Aorta (tissue), 5 donors: ENCODE measurements around the gene CTXN3. TPM values are rescaled to one million over a fixed set of nuclear protein-coding genes. Genes with fewer than 3 reads are reported as not detected.

ENCODE experiments used
- ATAC-seq: fragments of 200-7000 bp; cut with Tn5 transposase; one replicate; pipeline ENCODE4 v1.9.1; 2022; ENCODE audit warnings: moderate library complexity; ENCODE audit not compliant: low FRiP score
- DNase-seq, 2 donors: peaks; one replicate each; pipeline ENCODE4 v3.0.0-alpha.2; 2020
- H3K27ac ChIP-seq, 2 donors: one replicate each; pipeline ENCODE4 v1.5.1; 2013; ENCODE audit warnings: low read length in 2 of 2, mild to moderate bottlenecking in 2 of 2, moderate library complexity in 2 of 2, control low read depth in 1 of 2, inconsistent platforms in 1 of 2, low read depth in 1 of 2
- H3K27me3 ChIP-seq, 2 donors: one replicate each; pipeline ENCODE4 v1.6.1; 2013; ENCODE audit warnings: control low read depth in 1 of 2, low read length in 1 of 2, mild to moderate bottlenecking in 1 of 2, moderate library complexity in 1 of 2; ENCODE audit not compliant: insufficient read depth in 2 of 2, control insufficient read depth in 1 of 2
- H3K36me3 ChIP-seq, 2 donors: one replicate each; pipeline ENCODE4 v1.6.1; 2013; ENCODE audit warnings: control low read depth in 1 of 2, low read length in 1 of 2, mild to moderate bottlenecking in 1 of 2; ENCODE audit not compliant: insufficient read depth in 2 of 2, control insufficient read depth in 1 of 2
- H3K4me1 ChIP-seq, 2 donors: one replicate each; pipeline ENCODE4 v1.6.1; 2013; ENCODE audit warnings: low read length in 2 of 2, control low read depth in 1 of 2, mild to moderate bottlenecking in 1 of 2, moderate library complexity in 1 of 2; ENCODE audit not compliant: insufficient read depth in 2 of 2, control insufficient read depth in 1 of 2
- H3K4me3 ChIP-seq, 2 donors: one replicate each; pipeline ENCODE4 v1.5.1; 2013; ENCODE audit warnings: low read length in 2 of 2, control low read depth in 1 of 2, mild to moderate bottlenecking in 1 of 2
- H3K9me3 ChIP-seq: one replicate; pipeline ENCODE4 v1.6.1; 2013; ENCODE audit warnings: mild to moderate bottlenecking, low read length; ENCODE audit not compliant: control insufficient read depth
- WGBS, 2 donors: extraction: QIAGEN DNeasy Blood & Tissue Kit; methylation state at CpG; one replicate each; pipeline ENCODE4 v1.1.7; 2013; 5-methylcytosine and 5-hydroxymethylcytosine counted together
- intact Hi-C, 2 donors: fragments of 100-400 bp; cut with DNase I; formaldehyde crosslinking; loops; one replicate each; pipeline versions ENCODE4 v1.14.2 to v1.15.0; 2022
- polyA plus RNA-seq, 2 donors: library from polyadenylated mRNA; stranded (reverse); fragments of 200-250 nt; gene quantifications; one replicate each; pipeline ENCODE4 v1.2.3, GENCODE V29; 2013
- total RNA-seq, 2 donors: library from RNA; stranded (reverse); fragmentation: NEBNext Ultra II Directional; extraction: Animal tissue kit (Norgen Biotek cat#: 25700); gene quantifications; one replicate each; pipeline ENCODE4 v1.2.1, GENCODE V29; 2021
- donor health status: healthy with polysubstance abuse.
- donor health status: Bipolar disorder and iron deficiency.
- donor health status: DM: no; HTN: no; CAD: no.
- donor health status: DM: no; HTN: no; CAD: no.
- donor health status: DM: yes; HTN: yes; CAD: no.

CTXN3 gene
- total and polyA plus RNA-seq, 4 donors = not detected

GRCh38 chr5:127643607-127644006 lies 5.3 kb upstream of the CTXN3 start:
- DNase-seq (no peak), ATAC-seq (no peak)
- Histone ChIP-seq H3K4me1 (no peaks in the 10 kb centered on the region), H3K27me3 (no peaks in the 10 kb centered on the region), H3K4me3 (no peak overlapping the region), H3K36me3 (no peaks in the 10 kb centered on the region), H3K27ac (no peak overlapping the region), H3K9me3 (no peaks in the 10 kb centered on the region)
- intact Hi-C loops = no loop called here
- 13 to 44% methylated on average over 1 of the region's 1 CpG for WGBS, 2 donors

GRCh38 chr5:127645300-127645726 lies 3.6 kb upstream of the CTXN3 start:
- Histone ChIP-seq H3K9me3 (no peaks in the 10 kb centered on the region), H3K4me3 (no peak overlapping the region), H3K4me1 (no peaks in the 10 kb centered on the region), H3K27me3 (no peaks in the 10 kb centered on the region), H3K36me3 (no peaks in the 10 kb centered on the region), H3K27ac (no peak overlapping the region)
- intact Hi-C loops = no loop called here
- 81 to 85% methylated on average over 2 of the region's 2 CpGs for WGBS, 2 donors
- DNase-seq = no peak
- ATAC-seq = no peak

GRCh38 chr5:127647361-127647958 lies 1.4 kb upstream of the CTXN3 start:
- H3K4me1 ChIP-seq = no peaks in the 10 kb centered on the region

GRCh38 chr5:127650022-127650421 lies 1.1 kb downstream of the CTXN3 start:
- WGBS, 2 donors = 26 to 30% methylated on average over 2 of the region's 2 CpGs
- no peak for ATAC-seq
- H3K36me3 ChIP-seq = no peaks in the 10 kb centered on the region
- H3K9me3 ChIP-seq = no peaks in the 10 kb centered on the region
- H3K27ac ChIP-seq = no peak overlapping the region
- no peaks in the 10 kb centered on the region for H3K27me3 ChIP-seq
- no peaks in the 10 kb centered on the region for H3K4me1 ChIP-seq
- no peak for DNase-seq
- H3K4me3 ChIP-seq = no peak overlapping the region
- intact Hi-C loops = no loop called here

More at GRCh38 chr5:127647361-127647958, 1.4 kb upstream of the CTXN3 start:
- no peak overlapping the region for H3K4me3 ChIP-seq
- no peaks in the 10 kb centered on the region for H3K27me3 ChIP-seq
- ATAC-seq = no peak
- intact Hi-C loops = no loop called here
- DNase-seq = no peak
- 83 to 85% methylated on average over 8 of the region's 8 CpGs for WGBS, 2 donors
- H3K36me3 ChIP-seq = no peaks in the 10 kb centered on the region
- no peak overlapping the region for H3K27ac ChIP-seq
- no peaks in the 10 kb centered on the region for H3K9me3 ChIP-seq

- 54 to 56% methylated on average over 1 of the region's 1 CpG for WGBS, 2 donors
- no peak for DNase-seq
- Histone ChIP-seq H3K27me3 (no peaks in the 10 kb centered on the region), H3K4me1 (no peaks in the 10 kb centered on the region), H3K9me3 (no peaks in the 10 kb centered on the region), H3K27ac (no peak overlapping the region), H3K36me3 (no peaks in the 10 kb centered on the region), H3K4me3 (no peak overlapping the region)
- ATAC-seq = no peak
- intact Hi-C loops = no loop called here
Measured at GRCh38 chr5:127650649-127651048, 1.8 kb downstream of the CTXN3 start.

GRCh38 chr5:127652952-127653611 lies 4.2 kb downstream of the CTXN3 start:
- intact Hi-C loops = no loop called here
- no peak overlapping the region for H3K4me3 ChIP-seq
- H3K9me3 ChIP-seq = no peaks in the 10 kb centered on the region
- no peak for DNase-seq
- H3K36me3 ChIP-seq = no peaks in the 10 kb centered on the region
- H3K4me1 ChIP-seq = no peaks in the 10 kb centered on the region
- WGBS, 2 donors = 78 to 84% methylated on average over 7 of the region's 7 CpGs
- no peak for ATAC-seq
- H3K27ac ChIP-seq = no peak overlapping the region
- no peaks in the 10 kb centered on the region for H3K27me3 ChIP-seq

GRCh38 chr5:127656825-127657224 lies 7.9 kb downstream of the CTXN3 start:
- H3K27ac ChIP-seq = no peak overlapping the region
- no peak overlapping the region for H3K4me3 ChIP-seq
- DNase-seq = no peak
- H3K9me3 ChIP-seq = no peaks in the 10 kb centered on the region
- ATAC-seq = no peak
- H3K4me1 ChIP-seq = no peaks in the 10 kb centered on the region
- 82 to 86% methylated on average over 6 of the region's 6 CpGs for WGBS, 2 donors
- no peaks in the 10 kb centered on the region for H3K36me3 ChIP-seq
- intact Hi-C loops = no loop called here
- no peaks in the 10 kb centered on the region for H3K27me3 ChIP-seq

GRCh38 chr5:127660047-127660733 lies 11.3 kb downstream of the CTXN3 start:
- Histone ChIP-seq H3K36me3 (no peaks in the 10 kb centered on the region), H3K4me3 (no peak overlapping the region), H3K4me1 (no peaks in the 10 kb centered on the region), H3K9me3 (peaks cover 1% of the 10 kb centered on the region), H3K27ac (no peak overlapping the region), H3K27me3 (no peaks in the 10 kb centered on the region)
- DNase-seq = no peak
- intact Hi-C loops = no loop called here
- no peak for ATAC-seq
- WGBS, 2 donors = 52 to 53% methylated on average over 3 of the region's 3 CpGs

GRCh38 chr5:127664093-127664492 lies 15.2 kb downstream of the CTXN3 start:
- no peaks in the 10 kb centered on the region for H3K36me3 ChIP-seq
- intact Hi-C loops = no loop called here
- H3K4me3 ChIP-seq = no peak overlapping the region
- DNase-seq (no peak), ATAC-seq (no peak)
- no peaks in the 10 kb centered on the region for H3K27me3 ChIP-seq
- H3K4me1 ChIP-seq = no peaks in the 10 kb centered on the region
- 72 to 75% methylated on average over 5 of the region's 5 CpGs for WGBS, 2 donors
- no peak overlapping the region for H3K27ac ChIP-seq
- peaks cover 1% of the 10 kb centered on the region for H3K9me3 ChIP-seq
